Stimulated activated CD4-positive, alpha-beta T cell treated with anti-CD3 and anti-CD28 coated beads, Interleukin-4, amount 100 ng/mL, for 4 hours (primary cell): ENCODE data around the gene VAV1.
"Not testable (repeated sequence)": the region's sequence is repeated elsewhere in the genome, so short reads cannot be mapped to it uniquely, and the experiment has no call there.

Experiments used
- DNase-seq, 2 experiments: peaks; one replicate each; pipeline ENCODE4 v3.0.0-alpha.2; 2020

VAV1 gene

DNA sequence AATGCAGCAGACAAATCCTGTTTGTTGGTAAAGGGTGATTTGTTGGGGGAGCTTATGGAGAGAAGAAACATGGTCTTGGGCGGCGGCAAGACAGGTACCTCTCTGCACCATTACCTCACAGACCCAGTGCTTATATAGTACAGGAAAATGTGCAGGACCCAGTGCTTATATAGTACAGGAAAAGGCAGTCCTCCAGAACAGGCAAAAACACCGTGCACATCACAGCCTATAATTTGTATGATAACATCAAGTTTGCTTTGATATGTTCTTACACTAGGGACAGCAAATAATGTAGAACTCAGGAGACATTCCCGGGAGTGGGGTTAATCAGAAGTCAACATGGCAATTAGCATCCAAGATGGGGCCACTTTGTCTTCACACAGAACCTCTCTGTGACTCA is 20.9 kb downstream of the VAV1 start:
- DNase-seq, result no peak

DNA sequence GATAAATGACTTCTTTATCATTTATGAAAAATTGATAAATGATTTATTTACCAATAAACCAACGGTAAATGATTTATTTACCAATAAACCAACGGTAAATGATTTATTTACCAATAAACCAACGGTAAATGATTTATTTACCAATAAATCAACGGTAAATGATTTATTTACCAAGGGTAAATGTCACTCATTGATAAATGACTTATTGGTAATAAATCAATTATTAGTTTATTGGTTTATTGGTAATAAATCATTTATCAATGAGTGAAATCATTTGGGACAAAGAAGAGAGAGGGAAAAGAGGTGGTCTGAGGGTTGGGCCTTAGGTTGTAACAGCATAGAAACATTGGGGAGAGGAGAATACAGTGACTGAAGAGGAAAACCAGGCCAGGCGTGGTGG is 21.5 kb downstream of the VAV1 start:
- no peak for DNase-seq

DNA sequence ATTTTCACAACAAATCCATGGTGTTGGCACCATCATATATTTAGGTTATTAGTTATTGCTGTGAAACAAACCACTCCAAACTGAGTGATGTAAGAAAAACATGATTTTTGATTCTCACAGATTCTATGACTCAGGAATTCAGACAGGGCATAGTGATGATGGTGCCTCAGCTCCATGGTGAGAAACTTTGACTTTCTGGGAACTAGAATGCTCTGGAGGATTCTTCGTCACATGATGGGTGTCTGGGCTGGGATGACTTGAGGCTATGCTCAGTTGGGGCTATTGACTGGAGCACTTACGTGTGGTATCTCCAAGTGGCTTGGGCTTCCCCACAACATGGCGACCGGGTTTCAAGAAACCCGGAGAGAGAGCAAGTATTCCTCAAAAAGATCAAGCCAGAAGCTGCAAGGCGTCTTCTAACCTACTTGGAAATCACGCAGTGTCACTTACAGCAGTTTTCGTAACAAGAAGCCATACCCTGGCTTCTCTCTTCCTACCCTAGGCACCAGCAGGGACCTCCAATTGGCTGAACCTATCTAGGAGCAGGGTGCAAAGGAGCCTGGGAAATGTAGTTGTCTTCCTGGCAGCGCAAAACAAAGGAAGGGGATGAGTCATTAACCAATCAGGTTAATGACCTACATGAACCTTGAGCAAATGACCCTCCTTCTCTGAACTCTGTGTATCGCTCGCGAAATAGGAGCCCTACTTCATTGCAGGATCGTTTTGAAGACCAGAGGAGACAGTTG is 22.4 kb downstream of the VAV1 start:
- DNase-seq, result no peak

DNA sequence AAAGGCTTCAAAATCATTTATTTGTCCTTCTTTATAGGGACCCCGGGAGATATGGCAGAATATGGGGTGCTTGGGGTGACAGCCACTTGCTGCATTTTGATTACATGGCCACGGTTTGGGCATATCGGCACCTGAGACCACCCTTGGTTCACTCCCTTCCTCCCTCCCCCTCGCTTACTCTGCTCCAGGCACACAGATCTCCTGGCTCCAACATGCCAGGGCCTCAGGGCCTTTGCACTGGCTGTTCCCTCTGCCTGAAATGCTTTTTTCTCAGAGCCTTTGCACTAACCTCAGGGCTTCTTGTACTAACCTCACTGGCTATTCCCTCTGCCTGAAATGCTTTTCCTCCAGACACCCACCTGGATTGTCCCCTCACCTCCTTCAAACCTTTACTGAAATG is 23.8 kb downstream of the VAV1 start:
- DNase-seq, result no peak

DNA sequence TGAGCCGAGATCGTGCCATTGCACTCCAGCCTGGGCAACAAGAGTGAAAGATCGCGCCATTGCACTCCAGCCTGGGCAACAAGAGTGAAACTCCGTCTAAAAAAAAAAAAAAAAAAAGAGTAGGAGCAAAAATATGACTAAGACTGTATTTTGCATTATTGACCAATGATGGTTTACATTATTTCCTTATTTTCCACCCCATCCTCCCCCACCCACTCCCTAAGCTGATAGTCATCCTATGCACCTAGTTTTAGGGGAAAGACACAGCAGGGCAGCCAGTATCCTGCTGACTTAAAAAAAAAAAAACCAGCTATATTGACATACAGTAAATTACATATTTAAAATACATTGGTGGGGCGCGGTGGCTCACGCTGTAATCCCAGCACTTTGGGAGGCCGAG is 25.1 kb downstream of the VAV1 start:
- DNase-seq, result no peak

DNA sequence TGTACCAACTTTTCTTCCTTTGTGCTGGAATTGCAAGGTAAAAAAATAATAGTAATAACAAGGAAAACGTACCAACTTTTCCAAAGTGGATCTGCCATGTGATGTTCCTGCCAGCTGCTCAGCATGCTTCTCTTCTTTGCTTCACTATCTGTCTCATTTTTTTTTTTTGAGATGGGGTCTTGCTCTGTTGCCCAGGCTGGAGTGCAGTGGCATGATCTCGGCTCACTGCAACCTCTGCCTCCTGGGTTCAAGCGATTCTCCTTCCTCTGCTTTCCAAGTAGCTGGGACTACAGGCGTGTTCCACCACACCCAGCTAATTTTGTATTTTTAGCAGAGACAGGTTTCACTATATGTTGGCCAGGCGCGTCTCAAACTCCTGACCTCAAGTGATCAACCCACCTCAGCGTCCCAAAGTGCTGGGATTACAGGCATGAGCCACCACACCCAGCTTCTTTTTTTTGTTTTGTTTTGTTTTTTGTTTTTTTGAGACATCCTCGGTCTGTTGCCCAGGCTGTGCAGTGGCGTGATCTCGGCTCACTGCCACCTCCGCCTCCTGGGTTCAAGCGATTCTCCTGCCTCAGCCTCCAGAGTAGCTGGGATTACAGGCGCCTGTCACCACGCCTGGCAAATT is 27.8 kb downstream of the VAV1 start:
- DNase-seq, result not testable (repeated sequence)

DNA sequence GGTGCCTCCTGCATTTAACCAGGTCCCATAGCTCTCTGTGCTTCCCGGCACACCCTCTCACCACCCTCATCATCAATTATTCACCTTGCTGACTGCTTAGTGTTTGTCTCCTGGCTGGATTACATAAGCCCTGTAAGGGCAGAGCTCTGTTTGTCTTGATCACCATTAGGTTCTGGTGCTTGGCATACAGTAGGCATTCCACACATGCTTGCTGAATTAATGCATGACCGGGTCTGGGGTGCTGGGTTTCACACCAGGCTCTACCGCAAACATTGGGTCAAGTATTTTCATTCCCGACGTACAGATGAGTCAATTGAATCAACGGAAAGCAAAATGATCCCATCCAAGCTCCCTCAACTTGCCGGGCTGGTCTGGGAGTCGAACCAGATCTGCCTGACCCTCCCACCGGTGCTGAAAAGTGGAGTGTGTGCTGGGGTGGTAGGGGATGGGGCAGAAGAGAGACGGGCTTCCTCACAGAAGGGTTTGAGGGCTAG is 28.5 kb downstream of the VAV1 start:
- no peak for DNase-seq

DNA sequence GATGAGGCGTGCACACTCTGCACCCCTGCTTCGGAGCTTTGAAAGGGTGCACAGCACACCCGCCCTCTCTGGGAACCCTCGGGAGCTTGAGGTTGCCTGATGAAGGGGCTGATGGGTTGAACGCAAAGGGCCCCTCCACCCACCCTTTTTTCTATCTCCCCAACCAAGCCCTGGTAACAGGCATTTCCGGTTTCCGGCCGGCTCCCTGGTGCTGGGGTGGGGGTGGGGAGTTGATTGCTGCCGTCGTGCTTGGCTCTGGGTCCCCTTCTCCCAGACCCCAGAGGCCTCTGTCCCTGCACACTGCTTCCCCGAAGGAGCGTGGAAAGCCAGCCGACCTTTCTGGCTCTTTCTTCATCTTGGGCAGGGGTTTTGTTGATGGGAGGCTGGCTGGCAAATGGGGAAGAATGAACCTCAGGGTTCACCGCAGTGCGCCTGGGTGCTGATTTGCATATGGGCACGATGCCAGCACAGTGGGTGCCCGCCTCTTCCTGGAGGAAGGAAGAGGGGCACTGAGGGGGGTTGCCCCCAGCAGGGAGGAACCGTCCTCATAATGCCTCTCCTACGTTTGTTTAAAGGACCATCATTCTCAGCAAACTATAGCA is 29.1 kb downstream of the VAV1 start:
- peak; percentile 79 to 81 for DNase-seq

DNA sequence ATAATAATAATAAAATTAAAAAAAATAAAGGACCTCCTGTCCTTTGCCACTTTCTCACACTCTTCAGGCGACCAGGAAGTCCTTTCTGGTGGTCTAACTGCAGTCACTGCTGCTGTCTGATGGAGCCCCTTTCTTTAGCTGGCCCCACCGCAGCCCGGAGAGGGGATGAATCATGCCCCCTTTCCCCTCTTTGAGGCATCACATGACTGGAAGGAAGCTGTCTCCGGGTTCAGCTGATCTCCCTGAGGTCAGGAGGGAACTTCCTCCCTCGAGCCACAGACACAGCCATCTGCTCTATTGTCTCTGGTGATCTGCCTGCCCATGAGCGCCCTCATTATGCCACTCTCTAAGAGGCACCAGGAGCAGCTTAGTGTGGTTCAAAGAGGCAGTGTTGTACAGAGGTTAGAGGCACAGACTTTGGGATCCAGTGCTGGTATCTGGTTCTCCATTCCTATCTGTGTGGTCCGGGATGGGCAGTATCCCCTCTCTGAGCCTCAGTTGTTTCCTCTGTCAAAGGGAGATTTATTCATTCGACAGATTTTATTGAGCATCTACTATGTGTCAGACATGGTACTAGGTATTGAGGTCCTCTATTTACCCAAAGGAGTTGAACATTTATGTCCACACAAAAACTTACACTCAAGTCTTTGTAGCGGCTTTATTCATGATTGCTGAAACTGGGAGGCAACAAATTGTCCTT is 30.0 kb downstream of the VAV1 start:
- DNase-seq, result peak; percentile 56 to 71

DNA sequence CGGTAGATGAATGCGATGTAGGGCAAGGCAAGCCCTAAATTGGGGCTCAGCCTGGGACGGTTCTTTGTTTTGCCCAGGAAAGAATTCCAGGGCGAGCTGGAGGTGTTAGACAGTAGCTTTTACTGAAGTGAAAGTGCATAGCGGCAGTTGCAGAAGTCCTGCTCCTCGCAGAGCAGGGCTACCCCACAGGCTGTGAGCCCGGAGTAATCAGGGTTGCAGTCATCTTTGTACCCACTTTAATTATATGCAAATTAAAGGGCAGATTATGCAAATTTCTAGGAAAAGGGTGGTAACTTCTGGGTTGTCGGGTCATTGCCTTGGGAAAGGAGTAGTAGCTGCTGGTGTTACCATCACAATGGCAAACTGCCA is 30.5 kb downstream of the VAV1 start:
- no peak for DNase-seq

DNA sequence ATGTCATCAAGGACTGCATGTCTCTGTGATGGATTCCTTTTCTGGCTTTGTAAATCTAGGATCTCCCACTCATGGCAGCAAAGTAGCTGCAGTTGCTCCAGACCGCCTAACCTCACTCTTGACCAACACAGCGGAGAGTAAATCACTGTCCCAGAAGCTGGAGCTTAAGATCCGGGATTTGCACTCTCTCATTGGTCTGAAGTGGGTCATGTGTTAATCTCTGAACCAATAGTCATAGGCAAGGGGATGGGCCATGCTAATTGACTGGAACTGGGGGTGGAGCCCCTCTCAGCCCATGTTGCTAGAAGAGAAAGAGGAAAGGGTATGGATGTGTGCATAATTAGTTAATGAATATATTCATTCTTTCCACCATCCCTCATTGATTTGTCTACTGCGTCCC is 34.0 kb downstream of the VAV1 start:
- no peak for DNase-seq

DNA sequence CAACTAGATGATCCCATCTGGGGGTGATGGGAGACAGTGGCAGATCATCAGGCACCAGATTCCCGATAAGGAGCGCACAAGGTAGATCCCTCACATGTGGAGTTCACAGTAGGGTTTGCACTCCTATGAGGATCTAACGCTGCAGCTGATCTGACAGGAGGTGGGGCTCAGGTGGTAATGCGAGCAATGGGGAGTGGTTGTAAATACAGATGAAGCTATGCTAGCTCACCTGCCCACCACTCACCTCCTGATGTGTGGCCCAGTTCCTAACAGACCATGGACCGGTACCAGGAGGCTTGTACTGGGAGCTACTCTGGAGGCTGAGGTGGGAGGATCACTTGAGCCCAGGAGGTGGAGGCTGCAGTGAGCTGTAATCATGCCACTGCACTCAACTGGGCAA is 34.8 kb downstream of the VAV1 start:
- no peak for DNase-seq

DNA sequence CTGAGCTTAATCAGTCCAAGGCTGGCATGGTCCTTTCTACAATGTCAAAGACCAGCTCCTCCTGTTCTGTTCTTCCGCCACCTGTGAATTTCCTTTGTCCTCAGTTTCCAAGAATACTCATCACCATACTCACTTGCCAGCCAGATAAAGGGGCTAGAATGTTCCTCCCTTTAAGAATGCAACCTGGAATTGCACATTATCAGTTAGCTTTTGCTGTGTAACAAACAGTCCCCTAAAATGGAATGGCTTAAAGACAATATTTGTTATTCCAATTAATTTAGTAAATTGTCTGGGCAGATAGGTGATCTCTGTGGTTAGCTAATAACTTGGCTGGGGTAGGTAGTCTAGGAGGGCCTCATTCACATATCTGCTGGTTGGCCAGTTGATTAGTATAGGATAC is 36.0 kb downstream of the VAV1 start:
- no peak for DNase-seq

DNA sequence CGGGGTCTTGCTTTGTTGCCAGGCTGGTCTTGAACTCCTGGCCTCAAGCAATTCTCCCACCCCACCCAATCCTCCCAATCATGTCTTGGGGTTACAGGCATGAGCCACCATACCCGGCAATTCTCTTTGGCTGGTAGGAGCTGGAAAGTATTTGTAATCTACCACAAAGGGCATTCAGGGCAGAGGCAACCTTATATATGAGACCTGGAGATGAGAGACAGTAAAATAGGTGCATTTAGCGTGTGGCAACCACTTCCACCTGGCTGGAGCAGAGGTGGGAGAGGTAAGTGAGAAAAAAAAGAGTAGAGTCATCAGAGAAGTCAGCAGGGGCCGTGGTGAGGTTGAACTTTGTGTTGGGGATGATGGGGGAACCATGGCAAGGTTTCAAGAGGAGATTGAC is 36.8 kb downstream of the VAV1 start:
- DNase-seq, result no peak

DNA sequence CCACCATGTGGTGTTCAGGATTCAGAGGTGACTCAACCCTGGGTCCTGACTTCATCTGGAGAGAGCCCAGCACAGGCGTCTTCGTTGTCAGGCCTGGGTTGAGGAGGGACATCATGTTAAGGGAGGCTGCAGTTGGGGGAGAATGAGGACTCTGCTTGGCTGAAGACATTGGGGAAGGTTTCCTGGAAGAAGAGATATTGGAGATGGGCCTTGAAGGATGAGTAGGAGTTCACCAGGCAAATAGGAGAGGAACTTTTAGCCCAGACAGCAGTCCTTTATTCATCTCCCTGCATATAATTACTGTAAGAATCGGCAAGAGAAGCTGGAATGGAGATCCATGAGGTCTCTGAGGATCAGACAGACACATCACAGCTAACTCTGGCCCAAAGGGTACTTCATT is 38.9 kb downstream of the VAV1 start:
- no peak for DNase-seq

DNA sequence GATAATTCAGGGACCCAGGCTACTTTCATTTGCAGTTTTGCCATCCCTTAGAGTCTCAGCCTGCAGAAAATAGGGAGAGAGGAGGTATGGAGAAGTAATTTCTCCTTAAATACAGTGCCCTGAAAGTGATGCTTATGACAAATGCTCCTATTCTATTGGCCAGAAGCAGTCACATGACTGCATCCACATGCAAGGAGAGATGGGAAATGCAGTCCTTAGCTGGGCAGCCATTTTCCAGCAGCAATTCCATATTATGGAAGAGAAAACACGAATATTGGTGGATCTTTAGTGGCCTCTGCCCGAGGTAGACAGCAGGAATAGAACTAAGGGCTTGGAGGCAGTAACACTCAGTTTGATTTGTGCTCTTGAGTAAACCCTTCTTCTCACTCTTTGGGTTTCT is 39.4 kb downstream of the VAV1 start:
- DNase-seq, result no peak

DNA sequence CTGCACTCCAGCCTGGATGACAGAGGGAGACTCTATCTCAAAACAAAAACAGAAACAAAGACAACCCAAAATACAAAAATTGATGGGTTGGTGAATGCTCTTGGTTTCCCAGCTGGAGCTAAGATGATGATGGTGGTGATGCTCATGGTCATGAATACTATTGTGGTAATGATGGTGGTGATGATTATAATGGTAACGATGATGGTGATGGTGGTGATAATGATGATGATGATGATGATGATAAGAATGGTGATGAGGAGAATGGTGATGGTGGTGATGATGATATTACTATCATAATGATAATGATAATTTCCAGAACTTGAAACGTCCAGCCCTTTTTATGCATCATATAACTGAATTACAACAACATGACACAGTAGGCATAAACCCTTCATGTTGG is 40.1 kb downstream of the VAV1 start:
- no peak for DNase-seq

DNA sequence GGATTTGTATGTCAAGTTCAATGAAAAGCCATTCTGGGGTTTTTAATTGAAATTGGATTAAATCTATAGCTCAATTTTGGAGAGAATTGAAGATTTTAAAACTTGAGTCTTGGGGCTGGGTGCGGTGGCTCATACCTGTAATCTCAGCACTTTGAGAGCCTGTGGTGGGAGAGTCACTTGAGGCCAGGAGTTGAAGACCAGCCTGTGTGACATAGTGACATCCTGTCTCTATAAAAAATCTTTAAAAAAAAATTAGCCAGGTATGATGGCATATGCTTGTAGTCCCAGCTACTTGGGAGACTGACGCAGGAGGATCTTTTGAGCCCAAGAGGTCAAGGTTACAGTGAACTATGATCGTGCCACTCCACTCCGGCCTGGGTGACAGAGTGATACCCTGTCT is 41.2 kb downstream of the VAV1 start:
- no peak for DNase-seq

DNA sequence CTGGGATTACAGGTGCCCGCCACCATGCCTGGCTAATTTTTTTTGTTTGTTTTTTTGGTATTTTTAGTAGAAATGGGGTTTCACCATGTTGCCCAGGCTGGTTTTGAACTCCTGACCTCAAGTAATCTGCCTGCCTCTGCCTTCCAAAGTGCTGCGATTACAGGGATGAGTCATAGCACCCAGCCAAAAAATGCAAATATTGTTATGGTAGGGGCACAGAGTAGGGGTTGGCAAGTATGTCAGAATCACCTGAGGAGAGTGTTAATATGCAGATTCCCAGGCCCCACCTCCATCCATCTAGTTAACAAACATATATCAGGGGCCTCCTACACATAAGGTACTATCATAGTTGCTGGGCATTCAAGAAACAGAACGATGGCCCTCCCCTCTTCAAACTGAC is 44.7 kb downstream of the VAV1 start:
- no peak for DNase-seq

DNA sequence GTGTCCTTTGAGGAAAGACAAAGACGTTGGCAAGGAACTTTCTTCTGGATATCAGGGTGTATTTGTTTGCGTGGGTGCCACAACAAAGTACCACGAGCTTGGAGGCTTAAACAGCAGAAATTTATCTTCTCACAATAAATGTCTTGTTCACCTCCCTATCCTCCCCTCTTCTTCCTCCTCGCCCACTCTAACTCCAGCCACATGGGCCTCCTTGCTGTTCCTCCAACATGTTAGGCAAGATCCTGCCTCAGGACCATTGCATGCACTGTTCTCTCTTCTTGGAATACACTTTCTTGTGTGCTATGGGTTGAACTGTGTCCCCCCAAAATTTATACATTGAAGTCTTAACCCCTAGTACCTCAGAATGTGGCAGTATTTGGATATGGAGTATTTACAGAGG is 45.7 kb downstream of the VAV1 start:
- DNase-seq, result no peak

DNA sequence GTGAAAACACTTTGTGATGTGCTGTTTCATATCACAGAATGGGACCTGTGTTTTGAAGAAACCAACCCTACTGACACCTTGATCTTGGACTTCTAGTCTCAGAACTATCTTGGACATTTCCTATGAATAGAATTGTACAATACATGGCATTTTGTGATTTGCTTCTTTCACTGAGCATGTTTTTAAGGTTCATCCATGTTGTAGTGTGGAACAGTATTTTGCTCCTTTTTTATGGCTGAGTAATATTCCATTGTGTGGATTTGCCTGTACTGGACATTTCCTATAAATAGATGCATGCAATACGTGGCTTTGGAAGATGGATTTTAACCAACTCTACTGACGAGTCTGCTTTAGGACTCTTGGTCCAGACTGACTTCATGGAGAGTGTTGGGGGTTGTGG is 46.8 kb downstream of the VAV1 start:
- no peak for DNase-seq

DNA sequence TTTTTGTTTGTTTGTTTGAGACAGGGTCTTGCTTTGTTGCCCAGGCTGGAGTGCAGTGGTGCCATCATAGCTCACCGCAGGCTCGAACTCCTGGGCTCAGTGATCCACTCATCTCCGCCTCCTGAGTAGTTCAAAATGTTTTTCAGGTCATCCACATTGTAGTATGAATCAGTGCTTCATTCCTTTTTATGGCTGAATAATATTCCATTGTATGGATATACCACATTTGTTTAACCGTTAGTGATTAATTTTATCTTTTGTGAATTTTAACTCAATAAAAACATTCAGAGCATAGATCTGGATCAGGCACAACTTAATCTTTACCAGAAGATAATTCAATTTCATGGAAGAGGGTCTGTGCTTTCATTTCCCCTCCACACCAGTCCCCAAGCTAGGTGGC is 47.7 kb downstream of the VAV1 start:
- DNase-seq, result no peak

DNA sequence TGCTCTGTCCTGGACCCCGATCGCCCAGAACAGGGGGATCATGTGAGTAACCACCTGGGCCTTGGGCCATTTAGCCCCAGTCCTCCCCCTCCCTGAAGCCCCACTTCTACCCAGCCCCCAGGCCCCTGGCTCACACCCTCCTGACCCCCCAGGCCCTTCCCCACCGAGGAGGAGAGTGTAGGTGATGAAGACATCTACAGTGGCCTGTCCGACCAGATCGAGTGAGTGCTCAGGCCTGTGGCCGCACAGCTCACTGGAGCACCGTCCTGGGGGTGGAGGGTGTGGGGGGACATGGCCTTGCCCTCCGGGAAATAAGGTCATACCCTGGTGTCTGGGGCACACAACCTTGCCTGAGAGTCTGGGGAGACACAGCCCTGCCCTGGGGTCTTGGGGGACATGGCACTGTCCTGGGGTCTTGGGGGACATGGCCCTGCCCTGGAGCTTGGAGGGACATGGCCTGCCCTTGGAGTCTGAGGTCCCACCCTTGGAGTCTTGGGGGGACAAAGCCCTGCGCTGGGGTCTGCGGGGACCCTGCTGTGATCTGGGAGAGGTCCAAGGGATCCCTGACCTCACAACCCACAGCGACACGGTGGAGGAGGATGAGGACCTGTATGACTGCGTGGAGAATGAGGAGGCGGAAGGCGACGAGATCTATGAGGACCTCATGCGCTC is 49.3 kb downstream of the VAV1 start:
- no peak for DNase-seq
